Measurements from ENCODE around the gene CRHR1.

CRHR1 gene

GRCh38 chr17:45824475-45824874, 40.4 kb downstream of the CRHR1 start:
- no peak for DNase-seq

- no peak for DNase-seq
Observed at GRCh38 chr17:45824901-45825492, 40.9 kb downstream of the CRHR1 start.

GRCh38 chr17:45825792-45826191, 41.7 kb downstream of the CRHR1 start:
- no peak for DNase-seq

- no peak for DNase-seq
Observed at GRCh38 chr17:45826919-45827588, 42.9 kb downstream of the CRHR1 start.

GRCh38 chr17:45828171-45828570, 44.1 kb downstream of the CRHR1 start:
- no peak for DNase-seq

GRCh38 chr17:45828582-45829133, 44.5 kb downstream of the CRHR1 start:
- DNase-seq = no peak

- no peak for DNase-seq
Observed at GRCh38 chr17:45833920-45834319, 49.8 kb downstream of the CRHR1 start.

GRCh38 chr17:45834471-45835396, 50.6 kb downstream of the CRHR1 start:
- no peak for DNase-seq

GRCh38 chr17:45835481-45835880, 51.4 kb downstream of the CRHR1 start:
- DNase-seq = no peak

- DNase-seq = no peak
Observed at GRCh38 chr17:45836047-45837044, 52.2 kb downstream of the CRHR1 start.

GRCh38 chr17:45837187-45837586, 53.1 kb downstream of the CRHR1 start:
- DNase-seq = no peak

- no peak for DNase-seq
Observed at GRCh38 chr17:45837603-45838002, 53.5 kb downstream of the CRHR1 start.

- DNase-seq = no peak
Observed at GRCh38 chr17:45838751-45839295, 54.7 kb downstream of the CRHR1 start.

GRCh38 chr17:45839442-45839841, 55.3 kb downstream of the CRHR1 start:
- no peak for DNase-seq

- no peak for DNase-seq
Observed at GRCh38 chr17:45841186-45841585, 57.1 kb downstream of the CRHR1 start.

GRCh38 chr17:45841883-45842525, 57.9 kb downstream of the CRHR1 start:
- DNase-seq = no peak

- DNase-seq = no peak
Observed at GRCh38 chr17:45843722-45844121, 59.6 kb downstream of the CRHR1 start.

GRCh38 chr17:45844695-45845375, 60.7 kb downstream of the CRHR1 start, which contains the start of gene SPPL2C:
Gene SPPL2C, plus strand, starts transcription at chr17:45844881. Its CDS starts 26 bp downstream, at chr17:45844907.
- DNase-seq = no peak

- DNase-seq = no peak
Observed at GRCh38 chr17:45845376-45846185, 61.5 kb downstream of the CRHR1 start.

GRCh38 chr17:45846223-45846622, 62.1 kb downstream of the CRHR1 start:
- DNase-seq = no peak

Data from femur (tissue), 1 donor.